DMS53 treated with DMSO at 0.1 percent for 48 hours (cell line): Measurements from ENCODE around the gene MRPS7.

Source experiments
- DNase-seq: peaks from one replicate; lab custom pipeline; 2025; ENCODE audit not compliant: unreplicated experiment; lab: John Stamatoyannopoulos, UW

Gene MRPS7

DNA sequence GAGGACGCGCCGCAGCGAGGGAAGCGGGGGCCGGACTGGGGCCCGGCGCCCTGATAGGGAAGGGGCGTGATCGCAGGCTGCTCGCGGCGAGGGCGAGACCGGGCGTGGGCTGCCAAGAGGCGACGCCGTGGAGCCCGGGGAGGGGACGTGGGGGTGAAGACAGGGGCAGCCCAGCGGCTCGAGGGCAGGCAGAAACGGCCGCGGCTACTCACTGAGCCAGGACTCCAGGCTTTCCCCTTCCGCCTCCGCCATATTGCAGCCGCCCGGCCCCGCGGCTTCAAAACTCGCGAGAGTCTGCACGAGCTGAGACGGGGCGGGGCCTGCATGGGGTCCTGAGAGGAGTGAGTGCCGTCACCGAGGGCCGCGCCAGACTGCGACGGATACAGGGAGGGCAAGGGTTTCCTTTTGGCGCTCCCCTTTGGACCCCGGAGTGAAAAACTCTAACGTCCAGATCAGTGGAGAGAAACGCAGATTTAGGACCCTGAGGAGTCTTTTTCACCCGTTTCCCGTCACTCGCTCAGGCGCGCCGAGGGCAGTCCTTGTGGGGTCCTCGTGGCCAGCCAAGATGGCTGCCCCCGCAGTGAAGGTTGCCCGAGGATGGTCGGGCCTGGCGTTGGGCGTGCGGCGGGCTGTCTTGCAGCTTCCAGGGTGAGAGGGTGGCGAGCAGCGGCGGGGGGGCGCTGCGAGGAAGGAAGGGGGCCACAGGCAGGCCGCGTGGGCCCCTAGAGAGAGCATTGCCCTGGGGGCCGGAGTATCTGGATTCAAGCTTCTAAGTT is at the start of gene MRPS7, which contains the start of gene GGA3:
TSS of gene MRPS7 (plus strand) at position 544 of the 776 bp plus-strand sequence. CDS start at position 566, 22 bp downstream.
TSS of gene GGA3 (minus strand) at position 271 of the 776 bp plus-strand sequence. CDS start at position 252, 19 bp downstream.
- DNase-seq = peak; percentile 88

DNA sequence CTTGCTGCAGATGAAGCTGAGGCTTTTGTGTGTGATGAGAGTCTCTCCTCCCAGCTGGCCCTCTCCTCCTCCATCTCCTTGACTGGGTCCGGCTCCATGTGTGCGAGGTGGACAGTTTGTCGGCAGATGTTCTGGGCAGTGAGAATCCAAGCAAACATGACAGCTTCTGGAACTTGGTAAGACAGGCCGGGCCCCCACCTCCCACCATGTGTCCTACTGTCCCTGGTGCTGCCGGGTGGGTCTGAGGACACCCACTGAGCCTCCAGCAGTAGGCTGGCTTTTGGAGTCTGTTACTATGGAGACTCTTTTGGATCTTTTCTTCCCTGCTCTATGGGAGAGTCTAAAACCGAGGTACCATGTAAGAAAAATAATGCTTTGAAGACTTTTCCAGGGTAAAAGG is 43.5 kb upstream of the MRPS7 start:
- DNase-seq = no peak

DNA sequence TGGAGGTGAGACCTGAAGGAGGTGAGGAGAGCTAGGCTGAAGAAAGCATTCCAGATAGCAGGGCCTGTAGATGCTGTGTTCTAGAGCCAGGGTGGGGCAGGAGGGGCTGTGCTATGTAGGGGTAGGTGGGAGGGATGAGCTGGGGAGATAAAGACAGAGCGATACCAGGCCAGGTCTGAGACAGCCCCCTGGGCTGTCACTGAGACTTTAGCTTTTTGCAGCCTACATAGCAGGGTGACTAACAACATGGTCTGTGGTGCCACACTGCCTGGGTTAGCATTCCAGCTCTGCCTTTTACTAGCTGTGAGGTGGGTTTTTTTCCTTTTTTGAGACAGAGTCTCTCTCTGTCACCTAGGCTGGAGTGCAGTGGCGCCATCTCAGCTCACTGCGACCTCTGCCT is 41.9 kb upstream of the MRPS7 start:
- DNase-seq = no peak

DNA sequence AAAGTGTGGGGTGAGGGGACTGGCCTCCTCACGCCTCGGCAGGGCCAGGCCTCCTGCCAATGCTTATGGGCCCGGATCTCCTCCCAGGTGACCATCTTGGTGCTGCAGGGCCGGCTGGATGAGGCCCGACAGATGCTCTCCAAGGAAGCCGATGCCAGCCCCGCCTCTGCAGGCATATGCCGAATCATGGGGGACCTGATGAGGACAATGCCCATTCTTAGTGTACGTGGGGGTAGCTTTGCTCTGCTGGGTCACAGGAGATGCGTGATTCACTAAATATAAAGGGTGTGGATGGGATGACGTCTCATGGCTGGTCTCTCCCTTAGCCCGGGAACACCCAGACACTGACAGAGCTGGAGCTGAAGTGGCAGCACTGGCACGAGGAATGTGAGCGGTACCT is 36.7 kb upstream of the MRPS7 start:
- no peak for DNase-seq

DNA sequence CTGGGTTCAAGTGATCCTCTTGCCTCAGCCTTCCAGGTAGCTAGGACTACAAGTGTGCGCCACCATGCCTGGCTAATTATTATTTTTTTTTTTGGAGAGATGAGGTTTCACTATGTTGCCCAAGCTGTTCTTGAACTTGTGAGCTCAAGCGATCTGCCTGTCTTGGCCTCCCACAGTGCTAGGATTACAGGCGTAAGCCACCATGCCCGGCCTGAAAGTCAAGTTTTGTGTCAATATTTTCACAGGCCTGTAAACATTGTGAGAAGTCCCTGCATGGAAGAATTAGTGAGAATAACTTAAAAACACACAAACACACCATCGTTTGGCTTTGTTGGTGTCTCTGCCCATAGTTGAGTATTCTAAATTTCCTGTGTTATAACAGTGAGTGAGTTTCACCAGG is 34.0 kb upstream of the MRPS7 start:
- no peak for DNase-seq

DNA sequence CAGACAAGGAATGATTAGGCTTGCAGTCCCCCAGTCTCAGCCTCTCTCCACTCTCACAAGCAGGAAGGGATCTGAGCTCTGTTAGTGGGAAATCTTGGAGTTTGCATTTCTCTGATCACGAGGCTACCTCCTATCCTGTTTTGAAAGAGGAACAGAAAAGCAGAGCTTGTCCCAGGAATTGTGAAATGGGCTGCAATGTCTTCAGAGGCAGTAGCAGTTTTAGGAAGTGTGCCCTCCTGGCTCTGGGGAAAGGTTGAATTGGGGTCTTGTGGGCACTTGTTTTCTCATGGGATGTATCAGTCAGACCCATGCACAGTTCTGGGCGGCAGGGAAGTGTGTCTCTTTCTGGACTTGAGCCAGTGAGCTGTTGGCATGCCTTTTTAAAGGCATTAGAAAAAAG is 33.4 kb upstream of the MRPS7 start:
- no peak for DNase-seq

DNA sequence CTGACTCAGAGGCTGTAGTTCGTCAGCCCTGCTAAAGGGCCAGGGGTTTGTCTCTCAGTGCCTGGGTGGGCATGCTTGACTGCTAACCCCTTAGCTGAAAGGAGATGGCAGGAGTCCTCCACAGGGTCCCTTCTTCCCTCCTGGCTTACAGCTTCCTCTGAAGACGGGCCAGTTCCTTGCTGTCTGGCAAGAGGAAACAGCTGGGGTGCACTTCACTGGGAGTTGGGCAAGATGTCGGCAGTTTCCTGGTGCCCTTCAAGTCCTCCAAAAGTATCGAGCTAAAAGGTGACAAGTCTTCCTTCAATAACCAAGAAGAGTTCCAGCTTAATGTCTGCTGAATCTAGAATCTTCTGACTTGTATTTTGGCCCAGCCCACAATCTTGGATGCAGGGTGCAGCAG is 32.8 kb upstream of the MRPS7 start:
- DNase-seq = no peak

DNA sequence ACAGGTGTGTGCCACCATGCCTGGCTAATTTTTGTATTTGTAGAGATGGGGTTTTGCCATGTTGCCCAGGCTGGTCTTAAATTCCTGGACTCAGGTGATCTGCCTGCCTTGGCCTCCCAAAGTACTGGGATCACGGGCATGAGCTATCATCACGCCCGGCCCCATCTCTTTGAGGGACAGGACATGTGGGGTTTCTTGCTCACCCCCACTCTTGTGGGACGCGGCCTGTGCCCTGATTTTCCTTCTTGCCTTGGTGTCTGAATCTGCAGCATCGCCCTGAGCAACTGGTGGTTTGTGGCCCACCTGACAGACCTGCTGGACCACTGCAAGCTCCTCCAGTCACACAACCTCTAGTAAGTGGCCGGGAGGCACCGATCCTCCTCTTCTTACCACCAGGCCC is 30.6 kb upstream of the MRPS7 start:
- no peak for DNase-seq

DNA sequence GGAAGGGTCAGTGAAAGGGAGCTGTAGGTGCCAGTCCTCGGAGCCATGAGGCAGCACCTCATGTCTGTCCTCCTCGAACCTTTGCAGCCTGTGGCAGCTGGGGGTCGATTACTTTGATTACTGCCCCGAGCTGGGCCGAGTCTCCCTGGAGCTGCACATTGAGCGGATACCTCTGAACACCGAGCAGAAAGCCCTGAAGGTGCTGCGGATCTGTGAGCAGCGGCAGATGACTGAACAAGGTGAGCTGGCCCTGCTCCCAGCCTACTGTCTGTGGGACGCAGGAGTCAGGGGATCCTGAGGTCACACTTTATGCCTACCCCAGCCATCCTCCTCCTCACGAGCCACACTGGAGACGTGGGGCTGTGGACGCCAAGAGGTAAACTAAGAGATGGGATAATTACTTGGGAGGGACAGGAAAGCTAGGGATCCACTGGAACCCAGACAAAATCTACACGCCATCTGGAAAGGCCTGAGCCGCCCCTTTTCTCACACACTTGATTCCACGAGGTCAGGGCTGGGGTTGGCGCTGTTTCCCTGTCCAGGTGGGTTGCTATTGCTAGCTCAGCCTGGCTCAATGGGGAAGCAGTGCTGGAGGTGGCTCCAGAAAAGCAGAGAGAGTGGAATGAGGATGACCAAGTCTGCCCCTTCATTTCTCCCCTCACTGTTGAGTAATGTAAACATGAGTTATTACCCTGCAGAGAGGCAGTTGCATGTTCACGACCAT is 29.8 kb upstream of the MRPS7 start:
- no peak for DNase-seq

DNA sequence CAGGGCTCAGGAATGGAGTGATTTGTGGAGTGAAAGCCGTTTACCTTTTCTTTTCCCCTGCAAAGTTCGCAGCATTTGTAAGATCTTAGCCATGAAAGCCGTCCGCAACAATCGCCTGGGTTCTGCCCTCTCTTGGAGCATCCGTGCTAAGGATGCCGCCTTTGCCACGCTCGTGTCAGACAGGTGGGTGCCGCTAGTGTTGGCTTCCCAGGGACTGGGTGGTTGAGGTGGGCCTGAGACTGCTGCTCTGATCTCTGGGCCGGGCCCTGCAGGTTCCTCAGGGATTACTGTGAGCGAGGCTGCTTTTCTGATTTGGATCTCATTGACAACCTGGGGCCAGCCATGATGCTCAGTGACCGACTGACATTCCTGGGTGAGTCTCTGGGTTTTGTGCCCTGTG is 28.9 kb upstream of the MRPS7 start:
- no peak for DNase-seq

DNA sequence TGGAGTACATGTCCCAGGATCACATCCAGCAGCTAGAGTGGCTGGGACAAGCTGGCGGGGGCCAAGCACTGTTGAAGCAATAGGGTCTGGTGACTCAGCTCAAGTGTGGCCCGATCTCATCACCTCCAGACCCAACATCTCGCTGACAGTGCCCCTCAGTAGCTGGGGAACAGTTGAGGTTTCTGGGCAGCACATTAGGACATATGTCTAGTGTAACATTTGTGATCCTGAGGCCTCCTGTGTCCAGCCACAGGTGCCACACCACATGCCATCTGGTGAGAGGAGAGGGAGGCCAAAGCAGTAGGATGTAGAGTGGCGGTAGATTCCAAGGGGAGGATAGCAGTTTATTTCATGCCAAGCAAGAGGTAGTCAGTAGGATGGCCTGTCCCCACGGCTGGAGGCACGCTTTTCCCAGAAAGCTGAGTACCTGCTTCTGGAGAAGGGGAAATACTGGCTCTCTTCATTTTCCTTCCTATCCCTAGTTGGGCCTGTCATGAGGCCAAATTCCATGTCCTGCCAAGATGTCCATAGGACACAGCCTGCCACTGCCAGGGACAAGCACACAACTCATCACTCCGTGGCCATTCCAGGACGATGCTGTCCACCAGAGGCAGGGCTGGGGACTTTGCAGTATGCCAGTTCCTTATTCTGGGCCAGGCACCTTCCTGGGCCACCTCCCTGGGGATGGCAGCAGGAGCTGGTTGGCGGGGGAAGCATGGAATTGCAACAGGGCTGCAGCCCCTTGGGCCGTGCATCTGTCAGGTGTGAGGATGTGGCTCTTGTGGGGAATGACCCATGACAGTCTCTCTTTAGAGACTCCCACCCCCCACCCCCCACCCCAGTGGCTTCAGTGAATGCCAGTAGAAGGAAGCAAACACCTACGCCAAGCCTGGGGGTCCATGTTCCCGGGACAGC is 24.3 kb upstream of the MRPS7 start:
- no peak for DNase-seq

DNA sequence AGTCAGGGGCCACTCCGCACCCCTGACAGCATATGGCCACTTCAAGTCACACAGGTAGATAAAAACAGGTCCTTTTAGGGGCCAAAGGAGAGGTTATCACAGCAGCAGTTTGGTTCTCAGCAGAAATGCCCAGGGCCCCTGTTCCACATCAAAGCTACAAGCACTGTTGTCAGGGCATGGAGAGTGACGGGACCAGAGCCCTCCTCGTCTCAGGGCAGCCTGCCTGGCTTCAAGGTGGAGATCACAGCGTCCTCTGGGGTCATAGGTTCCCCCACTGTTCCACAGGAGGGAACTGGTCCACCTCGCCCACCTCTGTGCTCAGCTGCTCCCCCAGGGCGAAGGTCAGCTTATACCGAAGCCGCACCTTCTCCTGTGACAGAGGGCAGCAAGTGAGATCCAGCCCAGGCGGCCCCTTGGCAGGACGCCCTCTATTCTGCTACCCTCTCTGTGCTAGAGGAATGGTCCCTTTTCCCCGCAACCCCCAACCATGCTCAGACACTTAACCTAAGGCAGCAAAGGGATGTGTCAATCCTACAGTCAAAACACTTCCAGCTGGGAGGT is 23.6 kb upstream of the MRPS7 start:
- no peak for DNase-seq

DNA sequence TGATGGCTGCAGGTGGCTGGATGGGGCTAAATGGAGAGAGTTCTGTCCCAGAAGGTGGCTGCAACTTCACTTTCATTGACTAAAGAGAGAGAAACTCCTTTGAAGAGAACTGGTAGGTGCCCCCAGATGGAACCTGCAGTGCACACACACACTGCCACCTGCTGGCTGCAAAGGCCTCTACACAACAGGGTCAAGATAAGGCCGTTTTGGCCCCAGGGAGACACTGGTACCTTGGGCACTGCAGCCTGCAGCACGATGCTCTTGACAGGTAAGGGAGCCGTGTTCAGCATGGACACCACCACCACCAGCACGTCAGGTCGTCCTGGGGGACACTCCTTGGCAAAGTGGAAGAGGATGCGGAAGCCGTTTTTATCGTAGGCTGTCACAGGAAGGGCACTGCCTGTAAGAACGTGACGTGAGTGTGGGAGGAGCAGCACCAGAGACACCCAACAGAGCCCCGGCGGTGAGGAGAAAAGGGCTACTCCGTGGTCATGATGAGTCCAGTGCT is 22.9 kb upstream of the MRPS7 start:
- peak; percentile 67 for DNase-seq

DNA sequence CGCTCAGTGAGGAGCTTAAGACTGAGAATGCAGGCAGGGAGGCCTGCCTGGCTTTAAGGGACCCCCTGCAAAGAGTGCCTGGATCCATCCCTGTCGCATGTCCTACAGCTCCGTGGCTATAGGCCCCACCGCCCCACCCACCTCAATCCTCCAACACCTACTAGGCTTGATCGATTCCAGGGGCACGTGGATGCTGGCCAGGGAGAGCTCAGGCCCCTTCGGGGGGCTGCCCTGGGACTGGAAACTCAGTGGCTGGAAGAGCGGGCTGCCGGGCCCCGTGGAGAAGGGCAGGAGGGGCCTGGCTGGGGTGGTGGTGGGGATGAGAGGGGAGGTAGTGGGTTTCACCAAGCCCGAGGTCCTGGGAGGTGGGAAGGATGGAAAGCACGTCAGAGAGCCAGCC is 22.5 kb upstream of the MRPS7 start:
- DNase-seq = no peak

DNA sequence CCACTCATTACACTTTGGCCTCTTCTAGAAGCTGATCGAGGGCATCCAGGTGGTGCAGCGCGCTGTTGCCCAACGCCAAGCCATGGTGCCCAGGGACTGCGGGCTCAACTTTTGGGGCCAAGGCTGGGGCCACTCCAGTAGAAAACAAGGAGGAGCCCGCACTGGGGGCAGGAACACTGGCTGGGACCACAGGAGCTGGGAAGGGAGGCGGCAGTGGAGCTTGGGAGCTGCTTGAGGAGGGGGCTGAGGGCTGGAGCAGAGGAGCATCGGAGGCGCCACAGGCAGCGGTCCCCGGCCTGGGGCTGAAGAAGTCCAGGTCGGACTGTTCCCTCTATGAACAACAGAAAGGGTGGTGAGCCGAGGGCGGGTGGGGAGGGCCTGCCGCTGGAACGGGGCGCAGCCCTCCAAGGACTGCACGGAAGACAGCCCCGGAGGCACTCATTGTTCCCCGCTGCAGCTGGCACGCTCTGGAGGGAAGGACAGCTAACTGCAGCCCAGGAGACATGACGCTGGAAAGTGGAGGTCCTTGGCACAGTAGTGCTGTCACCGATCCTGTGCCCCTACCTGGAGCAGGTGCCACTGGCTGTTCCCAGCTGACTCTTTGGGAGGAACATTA is 21.8 kb upstream of the MRPS7 start:
- DNase-seq = no peak

DNA sequence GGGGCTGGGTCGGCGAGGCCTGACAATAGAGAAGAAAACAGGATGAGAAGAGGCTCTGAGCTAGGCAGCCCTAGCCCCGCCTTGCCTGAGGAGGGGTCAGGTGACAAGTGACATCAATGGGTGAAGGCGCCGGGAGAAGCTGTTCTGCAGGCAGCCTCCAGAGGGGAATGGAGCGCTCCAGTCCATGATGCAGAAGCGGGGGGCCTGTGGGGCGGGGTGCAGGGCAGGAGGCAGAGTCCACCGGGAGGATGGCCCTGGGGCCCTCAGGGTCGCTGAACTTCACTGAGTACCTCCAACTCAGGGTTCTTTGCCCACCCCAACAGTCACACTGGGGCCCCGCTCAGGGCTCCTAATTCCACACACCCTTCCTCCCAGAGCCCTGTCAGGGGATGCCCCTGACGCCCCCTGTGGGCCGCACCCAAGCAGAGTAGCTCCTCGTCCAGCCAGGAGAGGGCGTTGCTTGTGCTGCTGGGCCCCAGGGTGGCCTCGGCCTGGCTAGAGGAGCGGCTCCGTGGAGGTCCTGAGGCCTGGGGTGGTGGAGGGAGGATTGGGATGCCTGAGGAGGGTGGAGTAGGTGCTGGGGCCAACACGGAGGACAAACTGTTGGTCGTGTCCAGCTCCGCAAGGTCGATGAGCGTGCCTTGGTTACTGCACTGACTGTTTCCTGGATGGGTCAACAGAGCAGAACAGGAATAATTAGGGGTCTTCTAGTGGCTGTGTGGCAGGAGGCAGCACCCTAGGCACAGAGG is 21.1 kb upstream of the MRPS7 start:
- DNase-seq = no peak

DNA sequence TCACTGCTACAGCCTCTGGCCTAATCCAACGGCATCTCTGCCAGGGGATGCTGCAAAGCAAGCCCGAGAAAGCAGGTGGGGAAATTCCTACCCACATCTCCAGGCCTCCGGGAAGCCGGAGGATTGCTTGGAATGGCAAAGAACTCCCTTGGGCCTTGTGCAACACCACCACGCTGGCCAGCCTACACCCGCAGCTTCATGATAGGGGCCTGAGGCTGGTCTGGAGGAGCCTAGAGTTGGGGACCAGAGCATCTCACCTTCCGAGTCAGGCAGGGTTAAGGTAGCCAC is 20.6 kb upstream of the MRPS7 start:
- no peak for DNase-seq

DNA sequence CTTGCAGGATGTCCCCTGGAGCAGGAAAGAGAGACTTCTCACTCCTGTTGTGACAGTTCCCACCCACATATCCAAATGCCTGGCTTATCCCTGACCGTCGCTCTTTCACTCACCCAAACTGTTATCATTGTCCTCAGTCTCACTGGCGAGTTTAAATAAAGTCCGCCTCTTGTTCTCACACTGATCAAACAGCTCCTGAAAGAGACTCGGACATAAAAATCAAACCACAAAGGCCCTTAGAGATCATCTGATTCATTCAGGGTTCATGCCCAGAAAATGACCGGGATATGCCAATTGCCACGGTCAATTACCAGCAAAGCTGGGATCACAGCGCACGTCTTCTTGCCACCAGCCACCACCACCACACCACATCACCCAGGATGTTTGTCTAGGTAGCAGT is 20.2 kb upstream of the MRPS7 start:
- DNase-seq = no peak

DNA sequence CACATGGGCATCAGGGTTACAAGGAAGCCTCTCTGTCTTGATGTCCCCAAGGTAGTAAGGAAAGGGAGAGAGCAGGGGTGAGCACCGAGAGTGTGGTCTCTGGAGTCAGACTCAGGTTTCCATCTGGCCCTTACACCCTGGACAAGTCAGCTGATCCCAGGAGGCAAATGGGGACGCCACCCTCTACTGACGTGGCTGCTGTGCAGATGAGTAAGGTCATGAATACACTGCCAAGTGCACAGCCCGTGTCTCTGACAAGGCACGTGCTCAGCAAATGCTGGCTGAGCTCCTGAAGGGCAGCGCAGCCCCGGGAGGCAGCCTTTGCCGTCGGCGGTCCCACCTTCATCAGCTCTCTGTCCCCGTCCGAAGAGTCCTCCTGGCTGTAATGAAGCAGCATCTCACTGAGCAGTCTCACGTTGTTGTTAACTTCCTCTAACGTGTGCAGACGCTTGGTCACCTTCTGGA is 19.7 kb upstream of the MRPS7 start:
- no peak for DNase-seq
